H1 (cell line): ENCODE measurements around the gene CNST. TPM values are rescaled to one million over a fixed set of nuclear protein-coding genes. Genes with fewer than 3 reads are reported as not detected.

Source experiments
- CTBP2 ChIP-seq: IDR thresholded peaks from 2 replicates; pipeline ENCODE4 v1.7.0; 2011; ENCODE audit warnings: borderline replicate concordance, mild to moderate bottlenecking, moderate library complexity, mixed read lengths, low read length; ENCODE audit not compliant: insufficient read depth, insufficient read length
- polyA plus RNA-seq, 7 experiments: library from polyadenylated mRNA; depleted of rRNA in 3 of 7; stranded (reverse) in 5 of 7; unstranded in 2 of 7; fragments of >200 nt in 5 of 7; fragments of 200-250 nt in 2 of 7; gene quantifications; 1 replicate in 5 of 7; 2 replicates in 1 of 7; 4 replicates in 1 of 7; pipeline versions ENCODE4 v1.2.1 to v1.2.3, GENCODE V29; 2011 to 2013; ENCODE audit warnings: missing spikeins in 2 of 7, mixed read lengths in 2 of 7
- total RNA-seq: library from RNA; stranded (reverse); fragmentation: NEBNext Ultra II Directional; extraction: Animal tissue kit (Norgen Biotek cat#: 25700); gene quantifications from 2 replicates; pipeline ENCODE4 v1.2.1, GENCODE V29; 2021

CNST gene
- total and polyA plus RNA-seq, 2 of the 8 experiments (the other 6 are each of a cell fraction or from before 2014, with no cell fraction given), result 5.3 to 21.3 TPM

GRCh38 chr1:246624091-246624490 lies 57.8 kb downstream of the CNST start (continued):
- TF ChIP-seq CTBP2, result no peak
